ENCODE measurements around the gene PVR. TPM values are rescaled to one million over a fixed set of nuclear protein-coding genes. Genes with fewer than 3 reads are reported as not detected.

PVR gene, protein sequence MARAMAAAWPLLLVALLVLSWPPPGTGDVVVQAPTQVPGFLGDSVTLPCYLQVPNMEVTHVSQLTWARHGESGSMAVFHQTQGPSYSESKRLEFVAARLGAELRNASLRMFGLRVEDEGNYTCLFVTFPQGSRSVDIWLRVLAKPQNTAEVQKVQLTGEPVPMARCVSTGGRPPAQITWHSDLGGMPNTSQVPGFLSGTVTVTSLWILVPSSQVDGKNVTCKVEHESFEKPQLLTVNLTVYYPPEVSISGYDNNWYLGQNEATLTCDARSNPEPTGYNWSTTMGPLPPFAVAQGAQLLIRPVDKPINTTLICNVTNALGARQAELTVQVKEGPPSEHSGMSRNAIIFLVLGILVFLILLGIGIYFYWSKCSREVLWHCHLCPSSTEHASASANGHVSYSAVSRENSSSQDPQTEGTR
- total RNA-seq: 4.5 TPM

DNA sequence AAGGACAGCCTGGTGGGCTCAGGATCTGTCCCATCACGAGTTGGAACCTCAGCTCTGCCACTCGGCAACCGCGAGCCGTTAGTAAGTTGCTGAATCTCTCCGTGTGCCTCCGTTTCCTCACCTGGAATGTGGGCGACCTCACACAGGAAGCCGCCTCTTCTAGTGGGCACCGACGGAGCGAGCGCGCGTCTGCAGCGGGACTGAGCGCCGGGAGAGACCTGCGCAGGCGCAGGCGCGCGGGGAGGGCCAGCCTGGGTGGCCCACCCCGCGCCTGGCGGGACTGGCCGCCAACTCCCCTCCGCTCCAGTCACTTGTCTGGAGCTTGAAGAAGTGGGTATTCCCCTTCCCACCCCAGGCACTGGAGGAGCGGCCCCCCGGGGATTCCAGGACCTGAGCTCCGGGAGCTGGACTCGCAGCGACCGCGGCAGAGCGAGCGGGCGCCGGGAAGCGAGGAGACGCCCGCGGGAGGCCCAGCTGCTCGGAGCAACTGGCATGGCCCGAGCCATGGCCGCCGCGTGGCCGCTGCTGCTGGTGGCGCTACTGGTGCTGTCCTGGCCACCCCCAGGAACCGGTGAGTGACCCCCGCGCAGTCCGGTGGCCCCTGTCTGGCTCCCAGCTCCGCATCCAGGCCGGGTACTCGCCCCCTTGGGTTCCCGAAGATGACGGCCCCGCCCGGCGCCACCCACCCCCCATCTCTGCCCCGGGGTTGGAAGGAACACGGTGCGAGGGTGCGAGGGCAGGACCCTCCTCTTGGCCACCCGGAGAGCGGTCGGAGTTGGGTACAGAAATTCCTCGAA, at the start of gene PVR:
Gene PVR (plus strand): TSS at position 306 of the 797 bp plus-strand sequence. CDS start 187 bp downstream, at position 493.
- Histone ChIP-seq H3K4me3 (ENCODE audit: low read length) (peak within 1 kb of the TSS; percentile 51), H3K9me3 (ENCODE audit: low read depth, low read length) (no peaks in the 10 kb centered on the region), H3K4me1 (ENCODE audit: insufficient read depth, low read length) (peaks cover 11% of the 10 kb centered on the region), H3K27me3 (ENCODE audit: insufficient read depth, low read length) (no peaks in the 10 kb centered on the region)

DNA sequence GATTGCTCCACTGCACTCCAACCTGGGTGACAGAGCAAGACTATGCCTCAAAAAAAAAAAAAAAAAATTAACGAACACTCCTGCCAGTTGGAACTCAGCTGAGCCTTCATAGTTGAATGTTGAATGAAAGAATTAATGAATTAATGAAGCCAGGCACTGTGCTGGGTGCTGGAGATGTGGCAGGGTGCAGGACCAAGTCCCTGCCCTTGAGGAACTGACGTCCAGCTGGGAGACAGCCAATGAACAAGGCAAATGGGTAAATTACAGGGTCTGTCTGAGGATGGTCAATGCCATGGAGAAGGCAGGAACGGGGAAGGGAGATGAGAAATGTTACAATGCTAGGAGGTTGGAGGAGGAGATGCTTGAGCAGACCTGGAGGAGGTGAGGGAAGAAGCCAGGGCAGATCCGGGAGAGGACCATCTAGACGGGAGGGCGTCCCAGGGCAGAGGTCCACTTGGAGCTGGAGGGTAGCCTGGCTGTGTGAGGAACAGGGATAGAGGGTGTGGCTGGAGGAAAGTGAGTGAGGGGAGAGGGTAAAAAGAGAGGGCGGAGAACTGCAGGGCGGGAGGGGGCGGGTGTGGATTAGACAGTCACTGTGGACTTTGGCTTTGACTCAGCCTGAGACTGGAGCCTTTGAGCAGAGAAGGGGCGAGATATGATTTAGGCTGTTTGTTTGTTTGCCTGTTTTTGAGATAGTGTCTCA, 47.1 kb upstream of the PVR start:
- no peaks in the 10 kb centered on the region for H3K9me3 ChIP-seq (ENCODE audit: low read depth, low read length)
- H3K27me3 ChIP-seq (ENCODE audit: insufficient read depth, low read length): no peaks in the 10 kb centered on the region
- H3K4me3 ChIP-seq (ENCODE audit: low read length): no peak overlapping the region
- no peaks in the 10 kb centered on the region for H3K4me1 ChIP-seq (ENCODE audit: insufficient read depth, low read length)

GRCh38 chr19:44597131-44597491, 46.6 kb upstream of the PVR start:
- Histone ChIP-seq H3K27me3 (ENCODE audit: insufficient read depth, low read length) (no peaks in the 10 kb centered on the region), H3K9me3 (ENCODE audit: low read depth, low read length) (no peaks in the 10 kb centered on the region), H3K4me1 (ENCODE audit: insufficient read depth, low read length) (no peaks in the 10 kb centered on the region), H3K4me3 (ENCODE audit: low read length) (no peak overlapping the region)

GRCh38 chr19:44598355-44598754, 45.4 kb upstream of the PVR start:
- Histone ChIP-seq H3K27me3 (ENCODE audit: insufficient read depth, low read length) (no peaks in the 10 kb centered on the region), H3K4me1 (ENCODE audit: insufficient read depth, low read length) (no peaks in the 10 kb centered on the region), H3K4me3 (ENCODE audit: low read length) (no peak overlapping the region), H3K9me3 (ENCODE audit: low read depth, low read length) (no peaks in the 10 kb centered on the region)

- no peaks in the 10 kb centered on the region for H3K27me3 ChIP-seq (ENCODE audit: insufficient read depth, low read length)
- no peaks in the 10 kb centered on the region for H3K4me1 ChIP-seq (ENCODE audit: insufficient read depth, low read length)
- H3K4me3 ChIP-seq (ENCODE audit: low read length): no peak overlapping the region
- H3K9me3 ChIP-seq (ENCODE audit: low read depth, low read length): no peaks in the 10 kb centered on the region
Observed at GRCh38 chr19:44598880-44599279, 44.8 kb upstream of the PVR start.

GRCh38 chr19:44600466-44600865, 43.2 kb upstream of the PVR start:
- Histone ChIP-seq H3K27me3 (ENCODE audit: insufficient read depth, low read length) (no peaks in the 10 kb centered on the region), H3K9me3 (ENCODE audit: low read depth, low read length) (no peaks in the 10 kb centered on the region), H3K4me1 (ENCODE audit: insufficient read depth, low read length) (no peaks in the 10 kb centered on the region), H3K4me3 (ENCODE audit: low read length) (no peak overlapping the region)

GRCh38 chr19:44602081-44602480, 41.6 kb upstream of the PVR start:
- no peaks in the 10 kb centered on the region for H3K27me3 ChIP-seq (ENCODE audit: insufficient read depth, low read length)
- H3K4me1 ChIP-seq (ENCODE audit: insufficient read depth, low read length): peaks cover 5% of the 10 kb centered on the region
- no peak overlapping the region for H3K4me3 ChIP-seq (ENCODE audit: low read length)
- H3K9me3 ChIP-seq (ENCODE audit: low read depth, low read length): no peaks in the 10 kb centered on the region

DNA sequence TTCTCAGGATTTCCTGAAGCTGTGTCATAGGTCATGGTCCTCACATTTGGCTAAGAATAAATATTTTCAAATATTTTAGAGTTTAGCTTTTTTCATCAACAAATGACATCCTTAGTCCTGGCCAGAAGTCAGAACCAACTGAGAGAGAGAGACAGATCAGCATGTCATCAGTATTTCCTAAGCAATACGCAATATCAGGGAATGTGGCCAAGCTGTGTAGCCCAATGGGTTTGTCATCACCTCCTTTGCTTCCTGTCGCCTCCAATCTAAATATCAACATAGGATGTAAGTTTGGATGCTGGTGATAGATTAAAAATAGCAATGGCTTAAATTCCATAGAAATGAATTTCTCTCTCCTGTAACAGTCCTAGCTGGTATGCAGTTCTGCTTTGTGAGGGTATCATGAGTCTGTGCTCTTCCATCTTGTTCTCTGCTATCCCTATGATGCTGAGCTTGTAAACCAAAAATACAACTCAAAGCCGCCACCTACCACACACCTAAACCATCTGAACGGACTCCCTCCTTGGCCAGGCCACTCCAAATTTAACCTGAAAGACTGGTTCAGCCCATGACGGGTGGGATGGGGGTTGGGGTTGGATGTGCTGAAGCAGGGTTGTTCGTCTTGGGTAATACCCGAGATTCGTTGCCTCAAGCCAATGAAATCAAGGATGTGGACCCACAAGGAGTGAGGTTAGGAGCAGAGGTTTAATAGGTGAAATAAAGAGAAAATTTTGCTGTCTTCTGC, 40.3 kb upstream of the PVR start:
- Histone ChIP-seq H3K27me3 (ENCODE audit: insufficient read depth, low read length) (no peaks in the 10 kb centered on the region), H3K9me3 (ENCODE audit: low read depth, low read length) (no peaks in the 10 kb centered on the region), H3K4me1 (ENCODE audit: insufficient read depth, low read length) (peaks cover 18% of the 10 kb centered on the region), H3K4me3 (ENCODE audit: low read length) (no peak overlapping the region)

DNA sequence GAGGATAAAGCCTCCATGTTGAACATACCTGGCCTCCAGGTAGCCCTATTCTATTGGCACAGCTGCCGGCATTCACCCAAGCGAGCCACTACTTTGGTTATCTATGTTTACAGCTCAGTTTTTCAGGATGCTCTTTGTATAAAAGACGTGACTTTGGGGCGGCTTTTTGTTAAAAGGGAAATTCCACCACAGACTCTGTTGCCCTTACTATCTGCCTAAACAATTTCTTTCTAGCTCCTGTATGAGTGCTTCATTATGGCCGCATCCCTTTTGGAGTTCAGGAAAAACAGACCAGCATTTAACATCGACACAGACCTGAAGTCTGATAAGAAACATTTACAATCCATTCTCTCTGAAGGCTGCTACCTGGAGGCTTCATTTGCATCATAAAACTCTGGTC, 39.5 kb upstream of the PVR start:
- Histone ChIP-seq H3K4me1 (ENCODE audit: insufficient read depth, low read length) (peaks cover 18% of the 10 kb centered on the region), H3K27me3 (ENCODE audit: insufficient read depth, low read length) (no peaks in the 10 kb centered on the region), H3K9me3 (ENCODE audit: low read depth, low read length) (no peaks in the 10 kb centered on the region), H3K4me3 (ENCODE audit: low read length) (no peak overlapping the region)

GRCh38 chr19:44605547-44605946, 38.2 kb upstream of the PVR start:
- H3K27me3 ChIP-seq (ENCODE audit: insufficient read depth, low read length): no peaks in the 10 kb centered on the region
- no peaks in the 10 kb centered on the region for H3K9me3 ChIP-seq (ENCODE audit: low read depth, low read length)
- H3K4me1 ChIP-seq (ENCODE audit: insufficient read depth, low read length): peaks cover 18% of the 10 kb centered on the region
- no peak overlapping the region for H3K4me3 ChIP-seq (ENCODE audit: low read length)

DNA sequence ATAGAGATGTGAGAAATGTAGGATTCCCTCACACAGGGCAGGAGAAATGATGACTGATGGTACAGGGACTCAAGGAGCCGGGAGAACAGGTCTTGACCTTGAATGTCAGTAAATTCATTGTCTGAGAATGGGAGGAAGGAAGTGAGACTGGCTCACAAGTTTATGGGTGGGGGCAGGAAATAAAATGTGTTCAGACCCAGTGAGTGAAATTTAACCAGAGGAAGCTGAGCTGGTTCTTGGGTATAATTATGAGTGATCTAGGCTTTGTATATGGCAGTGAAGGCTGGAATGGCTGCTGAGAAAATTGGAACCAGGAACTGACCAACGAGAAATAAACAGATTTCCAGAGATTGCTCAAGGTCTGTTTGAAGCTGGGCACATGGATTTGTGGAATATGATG, 36.7 kb upstream of the PVR start:
- H3K27me3 ChIP-seq (ENCODE audit: insufficient read depth, low read length): no peaks in the 10 kb centered on the region
- H3K4me1 ChIP-seq (ENCODE audit: insufficient read depth, low read length): peaks cover 18% of the 10 kb centered on the region
- H3K4me3 ChIP-seq (ENCODE audit: low read length): no peak overlapping the region
- H3K9me3 ChIP-seq (ENCODE audit: low read depth, low read length): no peaks in the 10 kb centered on the region

- Histone ChIP-seq H3K9me3 (ENCODE audit: low read depth, low read length) (no peaks in the 10 kb centered on the region), H3K4me3 (ENCODE audit: low read length) (no peak overlapping the region), H3K27me3 (ENCODE audit: insufficient read depth, low read length) (no peaks in the 10 kb centered on the region), H3K4me1 (ENCODE audit: insufficient read depth, low read length) (peaks cover 18% of the 10 kb centered on the region)
Observed at GRCh38 chr19:44607917-44608316, 35.8 kb upstream of the PVR start.

DNA sequence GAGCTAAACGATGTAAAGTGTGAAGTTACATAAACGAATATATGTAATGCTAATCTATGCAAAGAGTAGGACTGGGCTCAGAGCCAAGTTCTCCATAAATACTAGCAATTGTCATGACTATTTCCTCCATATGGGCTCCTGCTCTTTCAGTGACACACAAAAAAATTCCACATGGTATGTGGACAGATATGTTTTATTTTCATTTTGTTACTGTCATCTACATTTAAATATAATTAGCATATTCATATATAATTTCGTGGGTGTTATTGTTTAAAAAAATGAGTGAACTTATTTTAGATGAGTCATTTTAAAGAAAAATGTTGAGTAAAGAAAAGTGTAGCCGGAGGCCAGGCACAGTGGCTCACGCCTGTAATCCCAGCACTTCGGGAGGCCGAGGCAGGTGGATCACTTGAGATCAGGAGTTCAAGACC, 35.3 kb upstream of the PVR start:
- H3K9me3 ChIP-seq (ENCODE audit: low read depth, low read length): no peaks in the 10 kb centered on the region
- no peak overlapping the region for H3K4me3 ChIP-seq (ENCODE audit: low read length)
- no peaks in the 10 kb centered on the region for H3K27me3 ChIP-seq (ENCODE audit: insufficient read depth, low read length)
- H3K4me1 ChIP-seq (ENCODE audit: insufficient read depth, low read length): peaks cover 18% of the 10 kb centered on the region

GRCh38 chr19:44609219-44609618, 34.5 kb upstream of the PVR start:
- H3K27me3 ChIP-seq (ENCODE audit: insufficient read depth, low read length): no peaks in the 10 kb centered on the region
- H3K4me1 ChIP-seq (ENCODE audit: insufficient read depth, low read length): peaks cover 18% of the 10 kb centered on the region
- H3K9me3 ChIP-seq (ENCODE audit: low read depth, low read length): no peaks in the 10 kb centered on the region

More at GRCh38 chr19:44609219-44609618, 34.5 kb upstream of the PVR start:
- H3K4me3 ChIP-seq (ENCODE audit: low read length): no peak overlapping the region

Data from mononuclear cell (primary cell).